ENCODE data around the gene IGF2R.

IGF2R gene

DNA sequence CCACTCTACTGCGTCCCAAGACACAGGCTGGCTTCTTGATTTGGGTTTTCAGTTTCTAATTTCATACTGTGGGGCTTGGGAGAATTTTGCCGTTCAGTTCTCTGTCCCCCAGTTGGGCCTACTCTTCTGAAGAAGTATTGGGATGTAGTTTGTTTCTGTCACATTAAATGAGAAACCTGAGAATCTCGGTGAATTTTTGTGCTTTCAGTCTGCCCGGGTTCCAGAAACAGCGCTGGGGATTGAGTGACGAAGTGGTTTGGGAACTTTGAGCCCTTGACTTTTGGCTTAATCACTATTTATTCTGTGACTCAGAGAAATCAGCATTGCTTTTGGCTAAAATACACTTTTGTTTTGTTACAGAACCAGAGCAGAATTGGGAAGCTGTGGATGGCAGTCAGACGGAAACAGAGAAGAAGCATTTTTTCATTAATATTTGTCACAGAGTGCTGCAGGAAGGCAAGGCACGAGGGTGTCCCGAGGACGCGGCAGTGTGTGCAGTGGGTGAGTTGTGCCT, 74.0 kb downstream of the IGF2R start:
- no peak for FAIRE-seq
- no peak for DNase-seq (ENCODE audit: insufficient read length)

DNA sequence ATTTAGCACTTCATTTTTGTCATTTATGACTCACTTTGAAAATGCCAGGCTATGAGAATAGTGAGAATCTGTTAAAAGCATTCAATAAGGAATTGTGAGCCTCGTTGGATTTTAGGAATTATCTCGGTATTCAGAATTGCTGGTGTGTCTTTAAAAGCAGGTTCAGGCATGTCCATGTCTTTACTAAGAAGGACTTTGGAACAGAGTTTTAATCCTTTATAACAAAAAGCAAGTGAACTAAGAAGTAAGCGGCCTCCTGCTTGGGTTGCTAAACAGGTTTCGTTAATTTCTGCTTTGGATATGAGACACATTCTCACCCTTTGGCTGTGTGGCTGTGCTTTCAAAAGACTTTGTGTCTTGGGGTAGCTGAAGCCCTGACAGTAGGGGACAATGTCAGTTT, 74.9 kb downstream of the IGF2R start:
- FAIRE-seq (no peak), DNase-seq (ENCODE audit: insufficient read length) (no peak)
- TF ChIP-seq POLR2AphosphoS5 (IDR thresholded peaks at IDR 0.05; ENCODE audit: low read depth, low read length): no peak
- TF ChIP-seq TAF1 (IDR thresholded peaks at IDR 0.05; ENCODE audit: borderline replicate concordance, low read depth, low read length): no peak
- no peak for TF ChIP-seq POLR2A (IDR thresholded peaks at IDR 0.05; ENCODE audit: low read depth, low read length)

More for the DNA sequence above, 74.0 kb downstream of the IGF2R start:
- no peak for TF ChIP-seq POLR2A (IDR thresholded peaks at IDR 0.05; ENCODE audit: low read depth, low read length)
- TF ChIP-seq TAF1 (IDR thresholded peaks at IDR 0.05; ENCODE audit: borderline replicate concordance, low read depth, low read length): no peak
- no peak for TF ChIP-seq POLR2AphosphoS5 (IDR thresholded peaks at IDR 0.05; ENCODE audit: low read depth, low read length)

DNA sequence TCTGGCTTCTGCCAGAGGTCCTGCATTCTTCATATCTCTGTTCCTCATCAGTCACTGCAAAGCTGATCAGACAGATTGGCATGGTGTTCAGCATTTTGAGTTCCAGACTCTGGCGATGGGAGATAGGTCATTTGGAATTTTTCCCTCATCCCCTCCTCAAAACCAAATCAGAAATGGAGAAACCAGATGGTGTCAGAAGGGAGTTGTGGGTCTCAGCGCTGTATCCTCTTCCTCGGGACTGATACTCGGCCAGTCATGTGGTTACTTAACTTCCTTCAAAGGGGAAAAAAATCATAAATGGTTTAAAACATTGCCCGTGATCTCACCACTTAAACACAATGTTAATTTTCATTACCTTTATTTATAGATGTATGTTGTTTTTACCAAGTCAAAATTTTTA, 75.8 kb downstream of the IGF2R start:
- no peak for TF ChIP-seq TAF1 (IDR thresholded peaks at IDR 0.05; ENCODE audit: borderline replicate concordance, low read depth, low read length)
- TF ChIP-seq POLR2A (IDR thresholded peaks at IDR 0.05; ENCODE audit: low read depth, low read length): no peak
- TF ChIP-seq POLR2AphosphoS5 (IDR thresholded peaks at IDR 0.05; ENCODE audit: low read depth, low read length): no peak
- FAIRE-seq (no peak), DNase-seq (ENCODE audit: insufficient read length) (no peak)

DNA sequence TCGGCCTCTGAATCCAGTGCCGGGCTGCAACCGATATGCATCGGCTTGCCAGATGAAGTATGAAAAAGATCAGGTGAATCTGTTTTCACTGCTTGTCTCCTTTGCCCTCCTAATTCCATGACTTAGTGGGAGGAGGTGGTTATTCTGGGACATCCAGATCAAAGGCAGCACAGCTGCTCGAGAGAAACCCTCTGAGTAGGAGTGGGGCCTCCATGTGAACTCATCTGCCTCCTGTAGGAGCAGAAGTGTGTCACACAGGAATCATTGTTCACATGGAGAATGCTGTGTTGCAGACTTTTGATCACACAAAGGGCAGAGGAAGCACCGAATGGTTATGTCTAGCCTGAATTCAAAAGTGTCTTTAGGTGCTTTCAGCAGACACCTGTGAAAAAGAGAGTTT, 79.6 kb downstream of the IGF2R start:
- TF ChIP-seq POLR2AphosphoS5 (IDR thresholded peaks at IDR 0.05; ENCODE audit: low read depth, low read length) (no peak), POLR2A (IDR thresholded peaks at IDR 0.05; ENCODE audit: low read depth, low read length) (no peak), TAF1 (IDR thresholded peaks at IDR 0.05; ENCODE audit: borderline replicate concordance, low read depth, low read length) (no peak)
- DNase-seq (ENCODE audit: insufficient read length): no peak
- FAIRE-seq: no peak

DNA sequence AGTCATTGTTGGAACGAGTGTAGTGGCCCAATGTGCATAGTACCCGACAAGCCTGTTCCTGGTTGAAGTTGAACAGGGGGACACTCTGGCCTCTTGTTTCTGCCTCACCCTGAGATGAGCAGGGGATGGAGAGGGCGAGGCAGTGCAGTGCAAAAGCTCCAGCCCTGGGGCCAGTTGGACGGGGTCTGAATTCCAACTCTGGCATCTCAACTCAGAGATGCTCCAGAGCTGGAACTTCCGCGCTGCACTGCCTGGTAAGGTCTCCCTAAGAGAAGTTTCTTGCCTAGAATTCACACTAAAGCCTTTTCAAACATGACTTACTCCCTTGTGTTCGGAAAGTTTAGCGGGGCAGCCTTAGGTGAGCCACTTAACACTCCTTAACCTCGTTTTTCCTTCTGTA, 80.5 kb downstream of the IGF2R start:
- no peak for DNase-seq (ENCODE audit: insufficient read length)
- TF ChIP-seq POLR2AphosphoS5 (IDR thresholded peaks at IDR 0.05; ENCODE audit: low read depth, low read length): no peak
- no peak for TF ChIP-seq POLR2A (IDR thresholded peaks at IDR 0.05; ENCODE audit: low read depth, low read length)
- TF ChIP-seq TAF1 (IDR thresholded peaks at IDR 0.05; ENCODE audit: borderline replicate concordance, low read depth, low read length): no peak
- FAIRE-seq: no peak

DNA sequence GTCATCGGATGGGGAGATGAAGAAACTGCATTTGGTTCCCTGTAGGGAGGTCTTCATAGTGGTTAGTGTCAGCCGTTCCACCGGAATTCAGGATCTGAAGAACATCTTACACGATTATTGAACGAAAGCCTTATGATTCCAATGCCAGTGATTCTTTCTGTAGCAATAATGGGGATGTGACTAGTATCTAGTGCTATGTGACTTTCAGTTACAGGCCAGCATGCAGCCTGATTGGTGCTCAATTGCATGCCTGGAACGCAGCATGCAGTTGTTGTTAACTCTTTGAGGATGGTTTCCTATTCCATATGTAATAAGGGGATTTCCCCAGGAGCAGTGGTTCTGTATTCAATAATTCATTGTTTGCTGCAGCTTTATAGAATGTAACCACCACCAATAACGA, 81.1 kb downstream of the IGF2R start:
- DNase-seq (ENCODE audit: insufficient read length) (no peak), FAIRE-seq (no peak)
- TF ChIP-seq POLR2AphosphoS5 (IDR thresholded peaks at IDR 0.05; ENCODE audit: low read depth, low read length): no peak
- no peak for TF ChIP-seq POLR2A (IDR thresholded peaks at IDR 0.05; ENCODE audit: low read depth, low read length)
- no peak for TF ChIP-seq TAF1 (IDR thresholded peaks at IDR 0.05; ENCODE audit: borderline replicate concordance, low read depth, low read length)

DNA sequence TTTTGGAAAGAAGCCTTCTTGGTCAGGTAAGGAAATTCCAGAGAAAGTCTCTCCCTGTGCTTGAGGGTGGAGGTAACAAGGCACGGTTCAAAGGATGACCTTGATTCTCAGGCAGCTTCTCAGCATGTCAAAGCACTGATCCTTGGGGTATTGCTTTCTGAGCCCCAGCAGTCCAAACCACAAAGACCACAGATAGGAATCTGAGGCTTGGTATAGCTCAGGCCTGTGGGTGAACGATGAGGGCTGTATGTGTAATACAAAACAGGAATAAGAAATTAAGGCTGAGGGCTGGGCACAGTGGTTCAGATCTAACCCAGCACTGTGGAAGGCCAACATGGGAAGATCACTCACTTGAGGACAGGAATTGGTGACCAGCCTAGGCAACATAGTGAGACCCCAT, 82.5 kb downstream of the IGF2R start:
- TF ChIP-seq TAF1 (IDR thresholded peaks at IDR 0.05; ENCODE audit: borderline replicate concordance, low read depth, low read length) (no peak), POLR2AphosphoS5 (IDR thresholded peaks at IDR 0.05; ENCODE audit: low read depth, low read length) (no peak), POLR2A (IDR thresholded peaks at IDR 0.05; ENCODE audit: low read depth, low read length) (no peak)
- DNase-seq (ENCODE audit: insufficient read length) (no peak), FAIRE-seq (no peak)

DNA sequence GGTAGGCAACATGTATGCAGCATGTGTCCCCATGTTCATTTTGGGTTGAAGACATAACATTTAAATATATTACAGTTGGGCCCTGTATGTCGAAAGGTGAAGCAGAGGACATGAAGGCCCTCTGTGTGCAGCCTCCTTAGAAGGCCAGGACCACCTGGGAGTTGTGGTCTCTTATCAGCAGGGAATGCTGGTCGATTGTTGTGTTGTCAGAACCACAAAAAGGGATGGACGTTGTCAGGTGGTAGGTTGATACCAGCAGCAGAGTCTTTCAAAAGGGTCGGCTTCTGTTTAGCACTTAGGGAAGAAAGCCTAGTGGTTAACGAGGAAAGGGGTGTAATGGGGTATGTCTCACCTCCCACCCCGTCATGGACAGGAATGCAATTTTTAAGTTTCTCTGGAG, 85.4 kb downstream of the IGF2R start:
- no peak for TF ChIP-seq POLR2A (IDR thresholded peaks at IDR 0.05; ENCODE audit: low read depth, low read length)
- DNase-seq (ENCODE audit: insufficient read length): no peak
- FAIRE-seq: no peak

DNA sequence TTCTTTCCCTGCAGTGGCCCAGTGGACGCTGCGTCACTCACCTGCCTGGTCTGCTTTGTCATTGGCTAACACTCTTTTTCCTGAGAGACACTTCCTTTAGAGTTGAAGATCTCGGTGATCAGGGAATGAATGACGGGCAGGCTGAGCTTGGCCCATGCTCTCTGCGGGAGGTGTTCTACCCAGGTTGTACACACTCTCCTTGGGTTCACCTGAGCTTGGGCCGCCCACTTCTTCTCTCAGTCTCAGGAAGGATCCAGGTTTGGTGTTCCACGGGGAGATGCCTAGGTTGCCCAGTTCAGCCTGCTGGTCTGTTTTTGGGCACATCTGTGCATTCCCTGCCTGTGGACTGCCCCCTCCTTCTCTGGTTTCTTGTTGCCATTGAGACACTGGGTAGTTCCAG, 86.0 kb downstream of the IGF2R start:
- TF ChIP-seq POLR2AphosphoS5 (IDR thresholded peaks at IDR 0.05; ENCODE audit: low read depth, low read length): no peak
- TF ChIP-seq TAF1 (IDR thresholded peaks at IDR 0.05; ENCODE audit: borderline replicate concordance, low read depth, low read length): no peak
- TF ChIP-seq POLR2A (IDR thresholded peaks at IDR 0.05; ENCODE audit: low read depth, low read length): no peak
- no peak for FAIRE-seq
- no peak for DNase-seq (ENCODE audit: insufficient read length)

DNA sequence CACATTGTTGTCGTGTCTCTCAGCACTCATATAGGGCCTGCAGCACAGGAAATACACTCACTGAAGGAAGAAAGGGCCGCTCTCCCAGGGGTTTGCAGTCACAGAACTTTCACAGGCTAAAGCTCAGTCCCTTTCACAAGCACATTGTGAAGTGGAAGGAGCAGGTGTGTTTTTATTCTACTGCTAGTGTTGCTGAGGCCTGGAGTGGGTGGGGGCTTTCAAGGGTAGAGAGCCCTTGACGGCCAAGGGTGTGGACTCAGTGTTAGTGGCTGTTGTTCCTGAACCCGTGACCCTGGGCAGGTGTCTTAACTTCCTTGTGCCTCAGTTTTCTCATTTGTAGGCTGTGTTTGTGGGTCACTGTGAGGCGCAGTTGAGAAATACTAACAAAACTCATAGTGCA, 86.5 kb downstream of the IGF2R start:
- FAIRE-seq (no peak), DNase-seq (ENCODE audit: insufficient read length) (no peak)
- TF ChIP-seq POLR2AphosphoS5 (IDR thresholded peaks at IDR 0.05; ENCODE audit: low read depth, low read length) (no peak), POLR2A (IDR thresholded peaks at IDR 0.05; ENCODE audit: low read depth, low read length) (no peak), TAF1 (IDR thresholded peaks at IDR 0.05; ENCODE audit: borderline replicate concordance, low read depth, low read length) (no peak)

DNA sequence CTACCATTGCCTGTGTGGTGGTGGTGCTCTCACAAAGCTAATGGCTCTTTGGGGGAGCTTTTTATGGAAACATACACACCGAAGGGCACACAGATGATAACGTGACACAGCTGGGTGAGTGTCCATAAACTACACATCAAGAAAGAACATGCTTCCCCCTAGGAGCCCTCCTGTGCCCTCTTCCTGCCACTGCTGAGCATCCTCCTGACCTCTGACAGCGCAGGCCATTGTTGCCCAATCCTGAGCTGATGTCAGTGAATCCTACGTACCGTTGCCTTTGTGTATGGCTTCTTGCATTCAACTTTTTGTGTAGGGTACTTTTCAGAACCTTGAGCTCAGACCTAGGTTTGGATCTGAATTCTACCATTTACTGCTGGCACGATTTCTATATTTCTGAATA, 86.9 kb downstream of the IGF2R start:
- DNase-seq (ENCODE audit: insufficient read length) (no peak), FAIRE-seq (no peak)
- TF ChIP-seq TAF1 (IDR thresholded peaks at IDR 0.05; ENCODE audit: borderline replicate concordance, low read depth, low read length) (no peak), POLR2A (IDR thresholded peaks at IDR 0.05; ENCODE audit: low read depth, low read length) (no peak), POLR2AphosphoS5 (IDR thresholded peaks at IDR 0.05; ENCODE audit: low read depth, low read length) (no peak)

DNA sequence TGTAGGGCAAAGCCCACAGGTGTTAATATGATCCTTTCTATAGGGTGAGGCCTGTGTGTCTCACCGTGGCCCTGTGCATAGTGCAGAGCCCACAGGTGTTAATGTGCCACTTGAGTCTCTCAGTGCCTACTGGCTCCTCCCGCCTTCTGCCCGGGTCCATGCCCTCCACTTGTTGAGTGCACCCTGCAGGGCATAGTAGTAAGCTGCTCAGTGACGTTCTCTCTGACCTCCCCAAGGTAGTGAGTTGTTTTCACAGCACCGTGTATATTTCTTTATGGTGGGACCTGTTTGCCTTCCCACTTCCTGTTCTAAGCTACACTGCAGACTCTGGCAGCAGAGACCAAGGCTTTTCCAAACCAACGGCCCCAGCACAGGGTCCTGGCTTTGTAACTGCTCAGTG, 88.2 kb downstream of the IGF2R start:
- no peak for DNase-seq (ENCODE audit: insufficient read length)
- no peak for FAIRE-seq
- TF ChIP-seq TAF1 (IDR thresholded peaks at IDR 0.05; ENCODE audit: borderline replicate concordance, low read depth, low read length) (no peak), POLR2A (IDR thresholded peaks at IDR 0.05; ENCODE audit: low read depth, low read length) (no peak), POLR2AphosphoS5 (IDR thresholded peaks at IDR 0.05; ENCODE audit: low read depth, low read length) (no peak)

Measured in GM12892 (cell line).